GM20000 (cell line): ENCODE results near the gene LITAF.

ENCODE experiments used
- DNase-seq: peaks from one replicate; pipeline ENCODE4 v3.0.0; 2012; ENCODE audit warnings: low spot score
- TF ChIP-seq, protein P1 (sequence below): IDR thresholded peaks from 2 replicates; pipeline ENCODE4 v1.5.1; 2012; ENCODE audit warnings: mild to moderate bottlenecking, control low read depth; ENCODE audit errors: extremely low read depth, missing control alignments

The LITAF gene

GRCh38 chr16:11542069-11542744, 44.5 kb downstream of the LITAF start:
- DNase-seq, result no peak
- TF ChIP-seq, protein P1, sequence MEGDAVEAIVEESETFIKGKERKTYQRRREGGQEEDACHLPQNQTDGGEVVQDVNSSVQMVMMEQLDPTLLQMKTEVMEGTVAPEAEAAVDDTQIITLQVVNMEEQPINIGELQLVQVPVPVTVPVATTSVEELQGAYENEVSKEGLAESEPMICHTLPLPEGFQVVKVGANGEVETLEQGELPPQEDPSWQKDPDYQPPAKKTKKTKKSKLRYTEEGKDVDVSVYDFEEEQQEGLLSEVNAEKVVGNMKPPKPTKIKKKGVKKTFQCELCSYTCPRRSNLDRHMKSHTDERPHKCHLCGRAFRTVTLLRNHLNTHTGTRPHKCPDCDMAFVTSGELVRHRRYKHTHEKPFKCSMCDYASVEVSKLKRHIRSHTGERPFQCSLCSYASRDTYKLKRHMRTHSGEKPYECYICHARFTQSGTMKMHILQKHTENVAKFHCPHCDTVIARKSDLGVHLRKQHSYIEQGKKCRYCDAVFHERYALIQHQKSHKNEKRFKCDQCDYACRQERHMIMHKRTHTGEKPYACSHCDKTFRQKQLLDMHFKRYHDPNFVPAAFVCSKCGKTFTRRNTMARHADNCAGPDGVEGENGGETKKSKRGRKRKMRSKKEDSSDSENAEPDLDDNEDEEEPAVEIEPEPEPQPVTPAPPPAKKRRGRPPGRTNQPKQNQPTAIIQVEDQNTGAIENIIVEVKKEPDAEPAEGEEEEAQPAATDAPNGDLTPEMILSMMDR, result no peak

DNA sequence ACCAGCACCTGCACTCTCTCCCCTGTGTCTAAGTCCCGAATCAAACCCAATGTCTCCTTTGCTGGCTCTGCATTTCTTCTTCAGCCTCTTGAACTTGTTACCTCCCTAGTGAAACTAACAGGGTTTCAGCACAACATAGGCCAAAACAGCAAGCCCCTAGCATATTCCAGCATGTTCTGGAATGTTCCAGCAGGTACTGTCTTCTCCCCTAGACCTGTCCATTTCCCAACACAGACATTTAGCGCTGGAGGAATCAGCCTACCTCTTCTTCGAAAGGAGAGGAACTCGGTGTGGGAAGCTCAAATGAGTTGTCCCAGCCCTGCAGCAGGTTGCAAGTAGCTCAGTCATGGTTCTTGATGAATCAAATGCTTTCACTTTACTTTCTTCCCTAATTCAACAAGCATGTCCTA, 47.1 kb downstream of the LITAF start:
- TF ChIP-seq, protein P1, result no peak
- DNase-seq, result no peak

GRCh38 chr16:11538880-11539279, 47.8 kb downstream of the LITAF start:
- DNase-seq, result no peak
- TF ChIP-seq, protein P1, result no peak

DNA sequence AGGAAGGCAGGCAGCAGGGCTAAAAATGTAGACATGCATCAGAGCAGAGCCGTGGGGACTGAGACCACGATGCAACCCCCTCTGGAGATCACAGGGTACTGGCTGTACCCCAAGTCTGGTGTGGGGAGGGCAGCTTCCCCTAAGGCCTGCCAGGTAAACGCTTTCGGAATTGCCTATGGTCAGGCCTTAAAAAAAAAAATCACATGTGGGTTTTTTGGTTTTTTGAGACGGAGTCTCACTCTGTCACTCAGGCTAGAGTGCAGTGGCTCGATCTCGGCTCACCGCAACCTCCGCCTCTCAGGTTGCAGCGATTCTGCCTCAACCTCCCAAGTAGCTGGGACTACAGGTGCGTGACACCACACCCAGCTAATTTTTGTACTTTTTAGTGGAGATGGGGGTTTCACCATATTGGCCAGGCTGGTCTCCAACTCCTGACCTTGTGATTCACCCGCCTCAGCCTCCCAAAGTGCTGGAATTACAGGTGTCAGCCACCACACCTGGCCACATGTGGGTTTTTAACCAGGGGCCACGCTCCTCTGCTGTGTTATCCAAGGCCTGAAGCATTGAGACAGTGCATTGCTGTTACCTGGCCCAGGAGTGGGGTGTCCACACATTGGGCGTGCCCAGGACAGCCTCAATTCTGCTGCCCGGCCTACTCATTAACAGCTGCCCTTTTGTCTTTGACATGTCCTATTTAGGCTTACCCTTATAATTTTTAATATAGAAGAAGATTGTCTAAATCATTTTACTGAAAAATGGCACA, 50.4 kb downstream of the LITAF start:
- DNase-seq, result no peak
- TF ChIP-seq, protein P1, result no peak

GRCh38 chr16:11535494-11535893, 51.2 kb downstream of the LITAF start:
- TF ChIP-seq, protein P1, result no peak
- no peak for DNase-seq

- no peak for DNase-seq
- TF ChIP-seq, protein P1, result no peak
These were observed 52.5 kb downstream of the LITAF start for GRCh38 chr16:11534262-11534661.

GRCh38 chr16:11533588-11533987, 53.1 kb downstream of the LITAF start:
- TF ChIP-seq, protein P1, result no peak
- no peak for DNase-seq
